KG1 (cell line): ENCODE measurements around the gene ANXA6.
"Not testable (repeated sequence)": the region's sequence is repeated elsewhere in the genome, so short reads cannot be mapped to it uniquely, and the experiment has no call there.

Experiments used
- DNase-seq: peaks from one replicate; lab custom pipeline; 2025; lab: John Stamatoyannopoulos, UW

The ANXA6 gene

DNA sequence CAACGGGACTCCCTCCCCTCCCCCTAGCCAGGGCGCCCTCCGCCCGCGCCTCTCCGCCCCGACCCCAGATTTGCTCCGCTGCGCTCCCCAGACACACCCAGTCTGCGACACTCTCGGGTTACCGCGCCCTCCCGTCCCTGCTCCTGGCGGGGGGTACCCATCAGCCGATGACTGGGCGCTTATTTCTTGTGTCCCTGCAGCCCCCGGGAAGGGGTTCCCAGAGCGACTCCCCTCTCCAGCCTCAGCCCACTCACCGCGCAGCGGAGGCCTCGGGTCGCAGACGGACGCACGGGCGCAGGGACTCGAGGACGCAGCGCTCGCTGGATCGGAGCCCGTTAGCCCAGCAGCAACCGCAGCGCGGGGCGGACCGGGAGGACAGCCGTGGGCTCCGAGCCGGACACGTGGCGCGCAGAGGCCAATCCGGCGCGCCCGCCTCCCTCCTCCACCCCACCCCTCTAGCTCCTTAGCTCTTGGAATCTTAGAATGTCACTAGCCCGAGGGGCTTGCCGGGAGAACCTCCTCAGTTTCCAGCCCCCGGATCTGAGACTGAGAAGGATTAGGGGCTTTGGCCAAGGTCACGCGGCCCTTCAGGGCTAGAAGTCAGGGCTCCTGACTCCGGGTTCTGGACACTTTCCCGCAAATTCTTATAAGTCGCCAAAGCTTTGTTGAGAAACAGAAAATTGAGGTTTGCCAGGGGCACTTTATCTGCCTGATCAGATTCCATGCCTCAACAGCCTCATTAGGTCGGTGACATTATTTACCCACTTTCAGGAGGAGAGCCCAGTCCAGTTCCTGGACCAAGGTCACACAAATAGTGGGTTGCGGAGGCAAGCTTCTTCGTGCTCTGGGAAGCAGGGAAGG is at the start of gene ANXA6:
TSS of gene ANXA6 (minus strand) at position 354 of the 861 bp plus-strand sequence. CDS start 9,878 bp downstream, outside the sequence.
- no peak for DNase-seq

DNA sequence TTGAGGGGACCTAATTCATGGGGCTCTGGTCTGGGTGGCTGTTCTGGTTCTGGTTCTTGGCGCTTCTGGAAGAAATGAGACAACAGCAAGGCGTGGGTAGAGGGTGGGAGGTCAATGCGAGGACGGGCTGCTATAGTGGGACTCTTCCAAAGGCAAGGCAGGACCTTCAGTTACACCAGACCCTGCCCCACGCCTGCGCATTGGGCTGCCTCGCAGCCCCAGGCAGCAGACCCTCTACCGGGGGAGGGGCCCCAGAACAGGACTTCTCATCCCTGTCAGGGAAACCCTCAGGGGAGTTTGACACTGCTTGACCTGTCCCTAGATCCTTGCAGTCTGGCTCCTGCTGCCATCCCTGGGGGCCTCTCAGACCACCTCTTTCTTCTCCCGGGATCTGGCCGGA is 47.8 kb upstream of the ANXA6 start:
- DNase-seq = no peak

DNA sequence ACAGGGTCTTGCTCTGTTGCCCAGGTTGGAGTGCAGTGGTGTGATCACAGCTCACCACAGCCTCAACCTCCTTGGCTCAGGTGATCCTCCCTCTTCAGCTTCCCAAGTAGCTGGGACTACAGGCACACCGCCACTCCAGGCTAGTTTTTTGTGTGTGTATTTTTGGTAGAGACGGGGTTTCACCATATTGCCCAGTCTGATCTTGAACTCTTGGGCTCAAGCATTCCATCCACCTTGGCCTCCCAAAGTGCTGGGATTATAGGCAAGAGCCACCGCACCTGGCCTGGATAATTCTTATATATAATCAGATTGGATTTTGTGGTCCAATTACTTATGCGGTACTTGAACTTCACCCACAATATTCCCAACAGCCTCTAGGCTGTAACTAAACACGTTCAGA is 46.5 kb upstream of the ANXA6 start:
- no peak for DNase-seq

DNA sequence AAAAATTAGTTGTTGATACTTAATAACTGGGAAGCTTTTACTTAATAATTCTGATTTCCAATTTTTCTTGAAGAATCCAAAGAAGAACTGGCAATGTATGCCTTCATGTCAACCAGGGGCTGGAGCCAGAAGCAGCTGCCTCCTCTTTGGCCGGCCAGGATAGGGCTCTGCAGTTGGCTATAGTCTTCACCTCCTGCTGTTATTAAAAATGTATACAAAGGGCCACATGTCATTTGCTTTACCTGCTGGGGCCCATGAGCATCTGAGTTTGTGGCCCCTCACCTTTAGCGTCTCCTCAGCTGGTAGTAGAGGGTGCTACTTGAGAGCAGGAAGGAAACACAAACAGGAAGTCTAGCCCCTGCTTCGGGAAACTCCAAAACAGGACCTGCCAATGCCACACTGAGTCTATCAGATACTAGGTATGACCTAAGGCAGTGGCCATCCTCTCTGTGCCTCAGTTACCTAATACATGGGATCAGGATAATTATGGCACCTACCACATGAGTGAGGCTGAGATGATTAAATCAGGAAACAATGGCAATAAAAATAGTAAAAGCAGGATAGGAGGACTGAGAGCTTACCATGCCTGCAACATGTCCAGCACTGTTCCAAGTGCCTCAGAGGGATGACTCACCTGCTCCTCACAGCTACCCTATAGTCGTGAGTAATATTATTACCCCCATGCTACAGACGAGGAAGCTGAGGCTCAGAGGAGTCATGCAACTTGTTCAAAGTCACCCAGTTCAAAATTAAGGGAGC is 45.0 kb upstream of the ANXA6 start:
- DNase-seq = no peak

DNA sequence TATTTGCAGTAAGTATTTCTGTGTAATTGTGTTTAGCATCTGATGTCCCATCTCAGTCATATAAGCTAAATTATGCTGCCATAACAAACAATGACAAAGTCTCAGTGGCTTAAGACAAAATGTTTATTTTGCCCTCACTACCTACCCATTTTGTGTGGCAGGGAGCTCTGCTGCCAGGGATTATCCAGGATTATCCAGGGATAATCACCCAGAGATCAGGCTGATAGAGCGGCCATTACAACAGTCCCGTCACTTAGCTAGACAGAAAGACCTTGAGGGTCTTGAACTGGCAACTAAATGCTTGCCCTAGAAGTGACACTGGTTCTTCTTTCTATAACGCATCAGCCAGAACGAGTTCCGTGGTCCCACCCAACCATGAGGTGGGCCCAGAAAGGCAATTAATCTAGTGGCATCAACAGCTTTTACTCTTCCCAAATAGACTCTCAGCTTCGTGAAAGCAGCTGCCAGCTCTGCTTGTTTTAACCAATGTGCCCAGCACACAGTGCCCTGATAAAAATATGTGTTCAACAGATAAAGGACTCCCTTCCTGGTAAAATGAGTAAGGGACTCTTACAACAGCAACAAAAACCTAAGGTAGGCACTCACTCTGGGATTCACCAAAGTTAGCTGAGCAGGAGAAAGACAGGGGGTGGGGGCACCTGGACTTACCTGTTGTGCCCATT is 43.5 kb upstream of the ANXA6 start:
- DNase-seq = no peak

DNA sequence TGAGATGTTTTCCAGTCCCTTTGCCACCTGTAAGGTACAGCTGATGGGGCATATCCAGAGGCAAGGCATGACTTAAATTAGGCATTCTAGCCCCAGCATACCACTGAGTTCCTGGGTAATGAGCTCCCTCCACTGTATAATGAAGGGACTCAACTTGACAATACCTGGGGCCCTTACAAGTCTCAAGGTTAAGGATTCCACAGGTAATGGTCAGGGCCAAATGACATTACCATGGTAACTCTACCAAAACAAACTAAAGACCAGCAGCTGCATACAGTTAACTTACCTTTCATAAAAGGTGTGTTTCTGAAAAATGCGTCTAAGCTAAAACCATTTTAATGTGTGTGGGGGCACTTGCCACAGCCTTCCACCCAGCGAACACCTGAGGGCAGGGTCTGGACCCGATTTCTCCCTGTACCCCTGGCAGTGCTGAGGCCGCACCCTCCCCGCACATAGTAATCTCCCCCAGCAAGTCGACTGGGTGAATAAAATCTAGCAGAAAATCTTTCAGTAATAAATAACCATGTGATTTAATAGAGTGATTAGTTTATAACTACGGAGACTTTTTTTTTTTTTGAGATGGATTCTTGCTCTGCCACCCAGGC is 42.1 kb upstream of the ANXA6 start:
- no peak for DNase-seq

DNA sequence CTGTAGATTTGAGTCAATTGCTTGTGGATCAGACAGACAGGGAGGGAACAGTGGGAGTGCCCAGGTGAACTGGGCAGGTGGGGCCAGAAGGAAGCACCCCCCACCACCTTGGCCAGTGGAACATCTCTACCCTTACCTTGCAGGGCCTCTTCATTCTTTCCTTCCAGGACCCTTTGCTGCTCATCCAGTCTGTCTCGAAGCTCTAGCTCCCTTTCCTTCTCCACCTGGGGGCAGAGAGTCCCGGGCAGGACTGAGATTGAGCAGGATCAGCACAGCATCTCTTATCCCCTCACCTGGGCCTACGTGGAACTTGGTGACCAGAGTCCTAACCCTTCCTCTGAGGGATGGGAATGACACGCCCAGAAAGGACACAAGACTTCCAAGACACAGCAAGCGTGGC is 41.3 kb upstream of the ANXA6 start:
- no peak for DNase-seq

DNA sequence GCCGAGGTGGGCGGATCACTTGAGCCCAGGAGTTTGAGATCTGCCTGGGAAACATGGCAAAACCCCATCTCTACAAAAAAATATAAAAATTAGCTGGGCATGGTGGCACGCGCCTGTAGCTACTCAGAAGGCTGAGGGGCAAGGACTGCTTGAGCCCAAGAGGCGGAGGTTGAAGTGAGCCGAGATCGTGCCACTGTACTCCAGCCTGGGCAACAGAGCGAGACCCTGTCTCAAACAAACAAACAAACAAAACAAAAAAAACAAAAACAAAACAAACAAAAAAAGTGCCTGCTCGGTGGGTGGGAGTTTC is 39.7 kb upstream of the ANXA6 start:
- not testable (repeated sequence) for DNase-seq

DNA sequence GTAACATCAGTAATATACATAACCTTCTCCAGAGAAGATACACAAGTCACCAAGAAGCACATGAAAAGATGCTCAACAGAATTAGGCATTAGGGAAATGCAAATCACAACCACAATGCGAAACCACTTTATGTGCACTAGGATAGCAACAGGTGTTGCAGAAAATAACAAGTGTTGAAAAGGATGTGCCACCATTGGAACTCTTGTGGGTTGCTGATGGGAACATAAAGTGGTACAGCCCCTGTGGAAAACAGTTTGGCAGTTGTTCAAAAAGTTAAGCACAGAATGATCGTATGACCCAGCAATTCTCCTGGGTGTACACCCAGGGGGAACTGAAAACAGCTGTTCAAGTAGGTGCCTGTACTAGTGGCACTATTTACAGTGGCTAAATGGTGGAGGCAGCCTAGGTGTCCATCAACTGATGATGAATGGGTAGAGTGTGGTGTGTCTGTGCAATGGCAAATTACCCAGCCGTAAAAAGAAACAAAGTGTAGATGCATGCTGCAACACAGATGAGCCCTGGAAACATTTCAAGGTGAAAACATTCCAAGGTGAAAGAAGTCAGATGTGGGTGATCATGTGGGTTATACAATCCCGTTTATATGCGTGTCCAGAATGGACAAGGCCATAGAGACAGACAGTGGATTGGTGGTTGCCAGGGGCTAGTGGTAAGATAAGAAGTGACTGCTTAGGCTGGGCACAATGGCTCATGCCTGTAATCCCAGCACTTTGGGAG is 39.1 kb upstream of the ANXA6 start:
- DNase-seq = no peak

DNA sequence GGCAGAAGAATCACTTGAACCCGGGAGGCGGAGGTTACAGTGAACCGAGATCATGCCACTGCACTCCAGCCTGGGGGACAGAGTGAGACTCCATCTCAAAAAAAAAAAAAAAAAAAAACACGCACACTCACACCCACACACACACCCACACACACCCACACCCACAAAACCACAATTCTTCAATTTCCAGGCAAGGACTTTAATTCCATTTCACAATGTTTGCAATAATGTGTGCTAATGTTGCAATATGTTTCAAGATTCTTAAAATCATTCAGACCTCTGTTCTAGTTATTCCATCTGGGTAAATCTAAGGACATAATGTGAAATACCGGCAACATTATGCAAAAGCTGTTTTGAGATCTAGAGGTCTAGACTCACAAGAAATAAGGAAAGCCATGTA is 38.0 kb upstream of the ANXA6 start:
- no peak for DNase-seq

DNA sequence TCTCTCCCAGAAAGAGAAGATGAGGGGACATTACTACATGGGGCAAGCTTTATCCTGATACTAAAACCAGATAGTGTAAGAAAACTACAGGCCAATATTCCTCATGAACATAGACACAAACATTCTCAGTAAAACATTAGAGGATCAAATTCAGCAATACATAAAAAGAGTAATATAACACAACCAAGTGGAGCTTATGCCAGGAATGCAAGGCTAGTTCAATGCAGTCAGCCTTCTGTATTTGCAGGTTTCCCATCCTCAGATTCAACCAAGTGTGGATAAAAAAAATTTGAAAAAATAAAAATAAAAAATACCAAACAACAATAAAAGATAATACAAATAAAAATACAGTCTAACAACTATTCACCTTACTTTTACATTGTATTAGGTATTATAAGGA is 35.0 kb upstream of the ANXA6 start:
- no peak for DNase-seq

DNA sequence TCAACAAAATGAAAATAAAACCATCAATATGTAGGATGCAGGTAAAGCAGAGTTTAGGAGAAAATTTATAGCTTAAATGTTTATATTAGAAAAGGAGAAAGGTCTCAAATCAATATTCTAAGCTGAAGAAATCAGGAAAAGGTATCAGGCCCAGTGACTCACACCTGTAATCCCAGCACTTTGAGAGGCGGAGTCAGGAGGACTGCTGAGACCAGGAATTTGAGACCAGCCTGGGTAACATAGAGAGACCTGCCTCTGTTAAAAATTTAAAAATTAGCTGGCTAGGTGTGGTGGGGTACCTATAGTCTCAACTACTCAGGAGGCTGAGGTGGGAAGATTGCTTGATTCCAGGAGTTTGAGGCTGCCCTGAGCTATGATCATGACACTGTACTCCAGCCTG is 34.1 kb upstream of the ANXA6 start:
- no peak for DNase-seq

DNA sequence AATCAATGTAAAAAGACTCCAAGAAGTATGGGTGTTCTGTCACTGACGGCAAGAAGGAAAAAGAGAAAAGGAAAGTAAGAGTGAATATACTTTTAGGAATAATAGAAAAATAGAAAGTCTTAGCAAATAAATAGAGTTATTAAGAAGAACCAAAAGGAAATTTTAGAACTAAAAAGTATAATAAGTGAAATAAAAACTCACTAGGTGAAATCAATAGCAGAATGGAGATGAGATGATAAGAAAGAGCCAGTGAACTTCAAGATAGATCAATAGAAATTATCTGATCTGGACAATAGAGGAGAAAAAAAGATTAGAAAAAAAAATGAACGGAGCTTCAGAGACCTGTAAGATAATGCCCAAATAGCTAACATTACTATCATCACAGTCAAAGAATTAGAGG is 31.6 kb upstream of the ANXA6 start:
- no peak for DNase-seq

DNA sequence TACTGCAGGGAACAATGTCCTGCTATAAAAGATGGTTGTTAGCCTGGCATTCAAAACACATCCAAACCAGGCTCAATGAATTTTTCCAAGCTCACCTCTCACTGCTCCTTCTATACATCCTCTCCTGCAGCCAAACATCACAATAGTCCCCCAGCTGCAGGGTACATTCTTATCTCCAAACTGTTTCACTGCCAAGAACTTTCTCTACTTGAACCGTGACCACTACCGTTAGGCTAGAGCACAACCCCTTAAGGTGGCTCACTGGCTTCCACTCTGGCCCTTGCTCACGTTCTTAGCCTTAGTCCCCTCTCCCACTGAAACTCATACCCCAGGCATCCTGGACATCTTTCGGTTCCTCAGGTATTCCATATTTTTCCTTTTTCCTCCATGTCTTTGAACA is 29.0 kb upstream of the ANXA6 start:
- DNase-seq = no peak

DNA sequence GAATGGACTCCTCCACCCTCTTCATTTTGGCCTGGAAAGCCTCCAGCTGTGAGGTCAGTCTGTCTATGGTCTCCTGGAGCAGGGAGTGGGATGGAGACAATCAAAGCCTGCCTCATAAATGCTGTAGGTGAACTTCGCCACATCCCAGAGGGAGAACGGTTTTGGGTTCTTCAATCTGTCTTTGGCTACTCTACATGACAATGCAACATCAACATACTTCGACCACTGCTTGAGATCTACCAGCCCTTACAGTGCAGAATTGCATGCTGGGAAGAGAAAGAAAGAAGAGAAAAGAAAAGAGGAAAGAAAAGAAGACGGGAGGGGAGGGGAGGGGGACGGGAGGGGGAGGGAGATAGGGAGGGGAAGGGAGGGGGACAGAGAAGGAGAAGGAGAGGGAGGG is 28.5 kb upstream of the ANXA6 start:
- no peak for DNase-seq

DNA sequence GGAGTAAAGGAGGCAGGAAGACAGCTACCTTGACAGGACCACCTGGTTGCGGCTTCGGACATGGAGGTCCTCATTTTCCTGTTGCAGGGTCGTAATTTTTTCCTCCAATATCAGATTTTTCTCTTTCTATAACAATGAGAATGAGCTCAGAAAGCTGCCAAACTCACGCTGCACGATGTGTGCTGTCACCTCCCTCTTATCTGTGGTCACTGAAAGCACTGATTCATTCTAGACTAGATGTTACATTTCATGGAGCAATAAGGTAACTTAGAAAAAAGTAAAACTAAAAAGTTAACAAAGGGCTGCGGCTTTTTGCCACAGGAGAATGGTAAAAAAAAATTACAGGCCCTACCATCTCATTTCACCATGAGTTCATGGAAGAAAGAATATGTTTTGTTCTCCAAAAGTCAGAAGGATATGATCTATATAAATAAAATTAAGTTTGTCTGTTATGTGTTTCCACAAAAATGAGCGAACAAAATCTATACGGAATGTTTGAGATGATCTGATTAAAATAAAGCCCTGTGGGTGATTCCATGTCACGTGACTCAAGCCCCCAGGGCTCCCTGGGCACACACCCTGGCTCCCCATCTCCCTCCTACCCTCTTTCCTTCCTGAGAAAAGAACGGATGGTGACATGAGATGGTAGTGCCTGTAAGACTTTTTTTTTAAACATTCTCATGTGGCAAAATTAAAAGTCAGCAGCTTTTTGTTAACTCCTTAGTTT is 26.9 kb upstream of the ANXA6 start:
- DNase-seq = no peak

DNA sequence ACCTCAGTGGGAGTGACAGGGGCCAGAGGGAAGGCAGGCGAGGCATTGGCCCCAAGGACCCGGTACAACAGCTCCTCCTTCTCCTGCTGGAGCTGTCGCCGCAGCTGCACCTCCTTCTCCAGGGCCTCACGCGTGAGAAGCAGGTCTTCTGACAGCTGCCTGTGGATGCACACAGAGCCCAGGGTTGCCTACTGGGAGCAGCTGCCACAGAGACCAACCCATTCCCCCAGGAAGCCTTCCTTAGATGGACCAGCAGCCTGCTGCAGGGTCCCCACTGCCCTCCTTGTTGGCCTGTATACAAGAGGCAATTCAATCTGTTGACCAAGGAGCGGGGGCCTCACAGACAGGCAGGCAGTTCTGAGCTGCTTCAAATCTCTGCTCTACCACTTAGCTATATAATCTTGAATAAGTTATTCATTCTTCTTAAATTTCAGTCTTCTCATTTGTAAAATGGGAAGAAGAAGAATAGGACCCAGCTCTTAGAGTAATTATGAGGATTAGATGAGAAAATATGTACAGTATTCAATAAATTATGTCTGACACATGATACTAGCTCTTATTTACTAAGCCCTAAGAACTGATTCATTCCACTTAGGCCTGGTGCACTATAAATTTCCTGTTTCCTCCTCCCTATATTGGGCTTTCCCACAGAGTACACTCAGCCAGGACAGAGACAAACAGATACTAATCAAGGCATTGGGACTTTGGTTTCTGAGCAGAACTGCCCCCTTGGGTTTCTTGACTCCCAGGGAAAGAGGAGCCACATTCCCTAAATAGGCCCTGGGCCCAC is 26.1 kb upstream of the ANXA6 start:
- no peak for DNase-seq

DNA sequence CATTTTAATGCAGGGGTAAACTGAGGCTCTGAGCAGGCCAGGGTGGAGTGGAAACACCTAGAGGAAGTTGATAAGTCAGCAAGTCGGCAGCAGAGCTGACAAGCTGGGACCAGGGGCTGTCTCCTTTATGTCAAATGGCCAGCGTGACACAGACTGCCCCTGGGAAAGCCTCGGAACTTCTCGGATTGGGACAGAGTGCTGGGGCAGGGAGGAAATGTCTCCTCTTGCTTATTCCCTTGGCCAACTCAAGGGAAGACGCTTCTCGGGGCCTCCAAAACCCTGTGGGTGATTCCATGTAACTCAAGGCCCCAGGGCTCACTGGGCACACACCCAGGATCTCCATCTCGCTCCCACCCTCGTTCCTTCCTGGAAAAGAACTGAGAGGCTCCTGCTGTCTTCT is 25.4 kb upstream of the ANXA6 start:
- no peak for DNase-seq

DNA sequence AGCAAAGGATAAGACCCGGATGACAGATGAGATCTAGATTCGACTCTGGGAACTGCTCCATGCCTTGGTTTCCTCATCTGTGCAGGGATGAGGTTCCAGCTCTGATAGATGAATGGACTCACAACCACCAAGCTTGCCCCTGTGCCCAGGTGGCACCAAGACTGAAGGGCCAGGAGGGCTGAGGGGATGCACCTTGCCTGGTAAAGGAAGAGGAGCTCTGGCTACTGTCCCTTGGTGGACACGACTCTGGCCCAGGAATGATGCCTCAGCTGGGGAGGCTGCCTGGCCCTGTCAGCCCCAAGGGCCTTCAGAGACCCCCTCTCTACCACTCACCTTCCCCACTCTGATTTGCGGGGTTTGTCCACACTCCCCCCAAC is 24.9 kb upstream of the ANXA6 start:
- no peak for DNase-seq

DNA sequence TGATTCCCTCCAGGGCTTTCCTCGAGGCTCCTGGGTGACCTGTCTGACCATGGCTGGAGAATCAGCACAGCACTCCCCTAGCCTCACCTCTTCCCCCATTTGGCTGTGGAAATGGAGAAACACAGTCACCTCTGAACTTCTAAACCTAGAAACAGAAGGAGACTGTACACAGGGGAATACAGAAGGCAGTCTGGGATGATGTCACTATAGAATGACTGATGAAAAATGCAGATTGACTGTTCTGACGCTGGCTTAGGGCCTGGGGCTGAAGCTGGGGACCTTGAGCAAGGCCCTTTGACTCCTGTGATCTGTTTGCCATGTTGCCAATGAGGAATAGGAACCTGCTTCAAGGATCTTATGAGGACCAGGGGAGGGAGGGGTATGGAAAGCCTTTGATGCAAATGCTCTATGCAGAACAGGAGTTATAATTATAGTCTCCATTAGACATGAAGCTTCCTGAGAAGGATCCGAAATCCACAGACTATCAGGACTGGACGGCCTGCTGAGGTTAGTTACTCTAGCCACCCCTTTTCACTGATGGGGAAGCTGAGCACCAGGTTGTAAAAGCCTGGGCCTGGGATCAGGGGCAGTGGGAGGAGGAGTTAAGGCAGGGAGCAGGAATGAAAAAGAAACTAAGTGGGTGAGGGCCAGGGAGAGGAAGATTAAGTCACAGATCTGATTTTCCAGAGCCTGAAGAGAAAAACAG is 24.4 kb upstream of the ANXA6 start:
- DNase-seq = no peak
